Loucy (cell line): ENCODE results near the gene LINC01488.

Experiments used
- H2AFZ ChIP-seq: fragments of 200-600 bp; sonication (generic); 2 replicates; pipeline ENCODE4 v1.6.0; 2016; ENCODE audit warnings: antibody characterized with exemption, mild to moderate bottlenecking, low read length, moderate library complexity
- H3F3A ChIP-seq: fragments of 200-600 bp; 2 replicates; pipeline ENCODE4 v1.6.0; 2016; ENCODE audit warnings: antibody characterized with exemption, low read depth, mild to moderate bottlenecking
- H3K27me3 ChIP-seq: fragments of 200-600 bp; sonication (generic); 2 replicates; pipeline ENCODE4 v1.6.1; 2014; ENCODE audit warnings: low read length, mild to moderate bottlenecking; ENCODE audit not compliant: insufficient read depth, poor library complexity, severe bottlenecking
- H3K36me3 ChIP-seq: fragments of 200-600 bp; sonication (generic); 2 replicates; pipeline ENCODE4 v1.6.1; 2016; ENCODE audit warnings: low read length; ENCODE audit not compliant: insufficient read depth
- H3K4me1 ChIP-seq: fragments of 200-600 bp; sonication (generic); 2 replicates; pipeline ENCODE4 v1.5.1; 2014; ENCODE audit warnings: low read length, mild to moderate bottlenecking; ENCODE audit not compliant: insufficient read depth, poor library complexity, severe bottlenecking
- H3K4me2 ChIP-seq: fragments of 200-600 bp; sonication (generic); 2 replicates; pipeline ENCODE4 v1.6.0; 2014; ENCODE audit warnings: antibody characterized with exemption, low read length, low read depth, mild to moderate bottlenecking; ENCODE audit not compliant: poor library complexity, severe bottlenecking
- H3K4me3 ChIP-seq: fragments of 200-600 bp; sonication (generic); 2 replicates; pipeline ENCODE4 v1.5.1; 2014; ENCODE audit warnings: low read length, mild to moderate bottlenecking, mixed read lengths; ENCODE audit not compliant: poor library complexity, severe bottlenecking
- H3K79me2 ChIP-seq: fragments of 200-600 bp; sonication (generic); 2 replicates; pipeline ENCODE4 v1.6.1; 2014; ENCODE audit warnings: low read length; ENCODE audit not compliant: insufficient read depth
- H3K9ac ChIP-seq: fragments of 200-600 bp; sonication (generic); 2 replicates; pipeline ENCODE4 v1.6.0; 2014; ENCODE audit warnings: mild to moderate bottlenecking, low read depth, low read length, moderate library complexity; ENCODE audit not compliant: poor library complexity, severe bottlenecking
- H3K9me2 ChIP-seq: fragments of 200-600 bp; sonication (generic); replicated peaks from 2 replicates; pipeline ENCODE4 v1.6.1; 2016; ENCODE audit warnings: low read depth, low read length, mixed read lengths
- H3K9me3 ChIP-seq: fragments of 200-600 bp; sonication (generic); 2 replicates; pipeline ENCODE4 v1.6.1; 2014; ENCODE audit warnings: mild to moderate bottlenecking, antibody characterized with exemption, low read length, low read depth; ENCODE audit not compliant: insufficient read depth
- H4K20me1 ChIP-seq: fragments of 200-600 bp; sonication (generic); 2 replicates; pipeline ENCODE4 v1.6.0; 2014; ENCODE audit warnings: antibody characterized with exemption, low read length, mild to moderate bottlenecking; ENCODE audit not compliant: insufficient read depth, poor library complexity, severe bottlenecking
- CTCF ChIP-seq: fragments of 200-600 bp; sonication (generic); conservative IDR thresholded peaks from 2 replicates; pipeline ENCODE4 v1.5.1; 2014; ENCODE audit warnings: mild to moderate bottlenecking, antibody characterized with exemption, low read length
- EZH2phosphoT487 ChIP-seq: fragments of 200-600 bp; IDR thresholded peaks from 2 replicates; pipeline ENCODE4 v1.6.1; 2018; ENCODE audit warnings: antibody characterized with exemption, mild to moderate bottlenecking, moderate library complexity, borderline replicate concordance

Gene LINC01488

GRCh38 chr11:69496202-69496557 lies 14.7 kb downstream of the LINC01488 start:
- Histone ChIP-seq H4K20me1 (no peaks in the 10 kb centered on the region), H3K9me2 (no peaks in the 10 kb centered on the region), H3F3A (no peaks in the 10 kb centered on the region), H3K9ac (no peak overlapping the region), H3K9me3 (no peaks in the 10 kb centered on the region), H3K4me2 (no peak overlapping the region), H3K79me2 (no peaks in the 10 kb centered on the region), H3K4me3 (no peak overlapping the region), H3K4me1 (no peaks in the 10 kb centered on the region), H3K36me3 (no peaks in the 10 kb centered on the region), H3K27me3 (no peaks in the 10 kb centered on the region), H2AFZ (no peak overlapping the region)
- TF ChIP-seq CTCF: no peak
- TF ChIP-seq EZH2phosphoT487: no peak

- Histone ChIP-seq H3K9me3 (no peaks in the 10 kb centered on the region), H3K4me2 (no peak overlapping the region), H3F3A (no peaks in the 10 kb centered on the region), H3K9ac (no peak overlapping the region), H3K4me1 (no peaks in the 10 kb centered on the region), H2AFZ (no peak overlapping the region), H3K4me3 (no peak overlapping the region), H4K20me1 (no peaks in the 10 kb centered on the region), H3K27me3 (no peaks in the 10 kb centered on the region), H3K9me2 (no peaks in the 10 kb centered on the region), H3K79me2 (no peaks in the 10 kb centered on the region), H3K36me3 (no peaks in the 10 kb centered on the region)
- no peak for TF ChIP-seq EZH2phosphoT487
- no peak for TF ChIP-seq CTCF
These were observed 15.3 kb downstream of the LINC01488 start for GRCh38 chr11:69496631-69497220.

- Histone ChIP-seq H3F3A (no peaks in the 10 kb centered on the region), H3K27me3 (no peaks in the 10 kb centered on the region), H3K4me2 (no peak overlapping the region), H3K36me3 (no peaks in the 10 kb centered on the region), H3K9me3 (no peaks in the 10 kb centered on the region), H3K79me2 (no peaks in the 10 kb centered on the region), H4K20me1 (no peaks in the 10 kb centered on the region), H3K4me3 (no peak overlapping the region), H3K4me1 (no peaks in the 10 kb centered on the region), H3K9ac (no peak overlapping the region), H3K9me2 (no peaks in the 10 kb centered on the region), H2AFZ (no peak overlapping the region)
- no peak for TF ChIP-seq EZH2phosphoT487
- no peak for TF ChIP-seq CTCF
These were observed 15.8 kb downstream of the LINC01488 start for GRCh38 chr11:69497221-69497787.
